ENCODE data around the gene RAB27A.

GRCh38 chr15:55256281-55257011, 33.2 kb downstream of the RAB27A start:
- TF ChIP-seq, protein P1, sequence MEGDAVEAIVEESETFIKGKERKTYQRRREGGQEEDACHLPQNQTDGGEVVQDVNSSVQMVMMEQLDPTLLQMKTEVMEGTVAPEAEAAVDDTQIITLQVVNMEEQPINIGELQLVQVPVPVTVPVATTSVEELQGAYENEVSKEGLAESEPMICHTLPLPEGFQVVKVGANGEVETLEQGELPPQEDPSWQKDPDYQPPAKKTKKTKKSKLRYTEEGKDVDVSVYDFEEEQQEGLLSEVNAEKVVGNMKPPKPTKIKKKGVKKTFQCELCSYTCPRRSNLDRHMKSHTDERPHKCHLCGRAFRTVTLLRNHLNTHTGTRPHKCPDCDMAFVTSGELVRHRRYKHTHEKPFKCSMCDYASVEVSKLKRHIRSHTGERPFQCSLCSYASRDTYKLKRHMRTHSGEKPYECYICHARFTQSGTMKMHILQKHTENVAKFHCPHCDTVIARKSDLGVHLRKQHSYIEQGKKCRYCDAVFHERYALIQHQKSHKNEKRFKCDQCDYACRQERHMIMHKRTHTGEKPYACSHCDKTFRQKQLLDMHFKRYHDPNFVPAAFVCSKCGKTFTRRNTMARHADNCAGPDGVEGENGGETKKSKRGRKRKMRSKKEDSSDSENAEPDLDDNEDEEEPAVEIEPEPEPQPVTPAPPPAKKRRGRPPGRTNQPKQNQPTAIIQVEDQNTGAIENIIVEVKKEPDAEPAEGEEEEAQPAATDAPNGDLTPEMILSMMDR (IDR thresholded peaks at IDR 0.05): no peak
- no peak for TF ChIP-seq POLR2A (IDR thresholded peaks at IDR 0.05)
